ENCODE data around the gene LTV1. TPM values are rescaled to one million over a fixed set of nuclear protein-coding genes. Genes with fewer than 3 reads are reported as not detected.
"Not testable (repeated sequence)": the region's sequence is repeated elsewhere in the genome, so short reads cannot be mapped to it uniquely, and the experiment has no call there.

LTV1 gene
- total and polyA plus RNA-seq, 2 experiments from 2014 or later = 17.9 to 33.6 TPM

GRCh38 chr6:143844006-143844405, 868 bp downstream of the LTV1 start:
- WGBS, 2 experiments (ENCODE audit: low coverage in 1 of 2, low lambda C conversion rate in 2 of 2, missing lambda C conversion rate in 2 of 2) = 9 to 13% methylated on average over 4 of the region's 4 CpGs
- Histone ChIP-seq H3K4me2 (ENCODE audit: unreplicated experiment) (peak overlapping the region; percentile 96), H3K27me3 (replicated peaks; ENCODE audit: insufficient read depth) (no peaks in the 10 kb centered on the region), H3K4me3 (peak overlapping the region; percentile 92), H3K27ac (peak overlapping the region; percentile 91), H3K9ac (peak overlapping the region; percentile 99), H3K4me1 (ENCODE audit: insufficient read depth) (0 out of 2 replicates have a peak, but pooled peaks cover 10% of the 10 kb centered on the region), H3F3A (ENCODE audit: insufficient read depth) (no peaks in the 10 kb centered on the region), H2AFZ (peak overlapping the region; percentile 98), H3K9me2 (ENCODE audit: insufficient read depth) (no peaks in the 10 kb centered on the region), H3K79me2 (ENCODE audit: insufficient read depth) (peaks cover 59% of the 10 kb centered on the region), H3K36me3 (ENCODE audit: low read depth) (peaks cover 38% of the 10 kb centered on the region), H4K20me1 (ENCODE audit: insufficient read depth) (no peaks in the 10 kb centered on the region), H3K9me3 (ENCODE audit: low read depth) (no peaks in the 10 kb centered on the region)
- in situ Hi-C loops (cut with MboI) = loop anchor here (10.0 kb wide), 1 partner anchor 269 kb away; no protein-coding TSS in a partner anchor
- TF ChIP-seq EZH2 (IDR thresholded peaks at IDR 0.05; ENCODE audit: insufficient read depth, poor library complexity, severe bottlenecking) (no peak), EZH2phosphoT487 (IDR thresholded peaks at IDR 0.05; ENCODE audit: insufficient read depth, low read depth) (no peak)
- DNase-seq = peak; percentile 59

GRCh38 chr6:143845033-143845432, 1.9 kb downstream of the LTV1 start:
- Histone ChIP-seq H3K9ac (peak overlapping the region; percentile 99), H3K27me3 (replicated peaks; ENCODE audit: insufficient read depth) (no peaks in the 10 kb centered on the region), H3K36me3 (ENCODE audit: low read depth) (peaks cover 48% of the 10 kb centered on the region), H3K4me3 (no peak overlapping the region), H3K9me2 (ENCODE audit: insufficient read depth) (no peaks in the 10 kb centered on the region), H3K27ac (no peak overlapping the region), H3K4me1 (ENCODE audit: insufficient read depth) (0 out of 2 replicates have a peak, but pooled peaks cover 10% of the 10 kb centered on the region), H2AFZ (no peak overlapping the region), H3K4me2 (ENCODE audit: unreplicated experiment) (no peak overlapping the region), H3F3A (ENCODE audit: insufficient read depth) (no peaks in the 10 kb centered on the region), H3K9me3 (ENCODE audit: low read depth) (no peaks in the 10 kb centered on the region), H3K79me2 (ENCODE audit: insufficient read depth) (peaks cover 69% of the 10 kb centered on the region), H4K20me1 (ENCODE audit: insufficient read depth) (no peaks in the 10 kb centered on the region)
- in situ Hi-C loops (cut with MboI) = loop anchor here (10.0 kb wide), 1 partner anchor 270 kb away; no protein-coding TSS in a partner anchor
- WGBS, 2 experiments (ENCODE audit: low coverage in 1 of 2, low lambda C conversion rate in 2 of 2, missing lambda C conversion rate in 2 of 2) = 84 to 87% methylated on average over 5 of the region's 5 CpGs
- TF ChIP-seq EZH2phosphoT487 (IDR thresholded peaks at IDR 0.05; ENCODE audit: insufficient read depth, low read depth) (no peak), EZH2 (IDR thresholded peaks at IDR 0.05; ENCODE audit: insufficient read depth, poor library complexity, severe bottlenecking) (no peak)
- DNase-seq = no peak

GRCh38 chr6:143851706-143852105, 8.6 kb downstream of the LTV1 start:
- whole genome bisulfite sequencing, 2 experiments (ENCODE audit: low coverage in 1 of 2, low lambda C conversion rate in 2 of 2, missing lambda C conversion rate in 2 of 2) = 94 to 97% methylated on average over 3 of the region's 3 CpGs
- in situ Hi-C loops (cut with MboI); H3K27me3 ChIP-seq (replicated peaks; ENCODE audit: insufficient read depth); H3K27ac ChIP-seq; H3K9ac ChIP-seq; H3K9me3 ChIP-seq (ENCODE audit: low read depth); H3K4me1 ChIP-seq (ENCODE audit: insufficient read depth); DNase-seq; H3K9me2 ChIP-seq (ENCODE audit: insufficient read depth); H2AFZ ChIP-seq; H3K4me3 ChIP-seq; H3K4me2 ChIP-seq (ENCODE audit: unreplicated experiment); H4K20me1 ChIP-seq (ENCODE audit: insufficient read depth); H3F3A ChIP-seq (ENCODE audit: insufficient read depth): not testable (repeated sequence)
- H3K36me3 ChIP-seq (ENCODE audit: low read depth) = peaks cover 81% of the 10 kb centered on the region
- H3K79me2 ChIP-seq (ENCODE audit: insufficient read depth) = peaks cover 97% of the 10 kb centered on the region

- H3F3A ChIP-seq (ENCODE audit: insufficient read depth); in situ Hi-C loops (cut with MboI); H3K9me2 ChIP-seq (ENCODE audit: insufficient read depth); H3K27ac ChIP-seq; H3K9ac ChIP-seq; DNase-seq; H3K4me2 ChIP-seq (ENCODE audit: unreplicated experiment); H3K9me3 ChIP-seq (ENCODE audit: low read depth); H2AFZ ChIP-seq; H3K27me3 ChIP-seq (replicated peaks; ENCODE audit: insufficient read depth); H3K4me3 ChIP-seq; H3K4me1 ChIP-seq (ENCODE audit: insufficient read depth); H4K20me1 ChIP-seq (ENCODE audit: insufficient read depth): not testable (repeated sequence)
- peaks cover 74% of the 10 kb centered on the region for H3K79me2 ChIP-seq (ENCODE audit: insufficient read depth)
- 100% methylated on average over 1 of the region's 1 CpG for WGBS, 2 experiments (ENCODE audit: low coverage in 1 of 2, low lambda C conversion rate in 2 of 2, missing lambda C conversion rate in 2 of 2)
- peaks cover 82% of the 10 kb centered on the region for H3K36me3 ChIP-seq (ENCODE audit: low read depth)
Observed at GRCh38 chr6:143855057-143855456, 11.9 kb downstream of the LTV1 start.

GRCh38 chr6:143856762-143857161, 13.6 kb downstream of the LTV1 start:
- H4K20me1 ChIP-seq (ENCODE audit: insufficient read depth); H3K9ac ChIP-seq; H3K9me2 ChIP-seq (ENCODE audit: insufficient read depth); in situ Hi-C loops (cut with MboI); DNase-seq; H3K4me3 ChIP-seq; H3K27me3 ChIP-seq (replicated peaks; ENCODE audit: insufficient read depth); H3K4me2 ChIP-seq (ENCODE audit: unreplicated experiment); H3K4me1 ChIP-seq (ENCODE audit: insufficient read depth); H3K27ac ChIP-seq; H3F3A ChIP-seq (ENCODE audit: insufficient read depth); H3K9me3 ChIP-seq (ENCODE audit: low read depth); H2AFZ ChIP-seq: not testable (repeated sequence)
- H3K79me2 ChIP-seq (ENCODE audit: insufficient read depth) = peaks cover 57% of the 10 kb centered on the region
- peaks cover 82% of the 10 kb centered on the region for H3K36me3 ChIP-seq (ENCODE audit: low read depth)
- 98 to 99% methylated on average over 6 of the region's 6 CpGs for WGBS, 2 experiments (ENCODE audit: low coverage in 1 of 2, low lambda C conversion rate in 2 of 2, missing lambda C conversion rate in 2 of 2)
